Aorta (tissue), 5 donors: ENCODE measurements around the gene METTL16. TPM values are rescaled to one million over a fixed set of nuclear protein-coding genes. Genes with fewer than 3 reads are reported as not detected.

Experiments
- ATAC-seq: fragments of 200-7000 bp; cut with Tn5 transposase; one replicate; pipeline ENCODE4 v1.9.1; 2022; ENCODE audit warnings: moderate library complexity; ENCODE audit not compliant: low FRiP score
- DNase-seq, 2 donors: peaks; one replicate each; pipeline ENCODE4 v3.0.0-alpha.2; 2020
- H3K27ac ChIP-seq, 2 donors: one replicate each; pipeline ENCODE4 v1.5.1; 2013; ENCODE audit warnings: low read length in 2 of 2, mild to moderate bottlenecking in 2 of 2, moderate library complexity in 2 of 2, control low read depth in 1 of 2, inconsistent platforms in 1 of 2, low read depth in 1 of 2
- H3K27me3 ChIP-seq, 2 donors: one replicate each; pipeline ENCODE4 v1.6.1; 2013; ENCODE audit warnings: control low read depth in 1 of 2, low read length in 1 of 2, mild to moderate bottlenecking in 1 of 2, moderate library complexity in 1 of 2; ENCODE audit not compliant: insufficient read depth in 2 of 2, control insufficient read depth in 1 of 2
- H3K36me3 ChIP-seq, 2 donors: one replicate each; pipeline ENCODE4 v1.6.1; 2013; ENCODE audit warnings: control low read depth in 1 of 2, low read length in 1 of 2, mild to moderate bottlenecking in 1 of 2; ENCODE audit not compliant: insufficient read depth in 2 of 2, control insufficient read depth in 1 of 2
- H3K4me1 ChIP-seq, 2 donors: one replicate each; pipeline ENCODE4 v1.6.1; 2013; ENCODE audit warnings: low read length in 2 of 2, control low read depth in 1 of 2, mild to moderate bottlenecking in 1 of 2, moderate library complexity in 1 of 2; ENCODE audit not compliant: insufficient read depth in 2 of 2, control insufficient read depth in 1 of 2
- H3K4me3 ChIP-seq, 2 donors: one replicate each; pipeline ENCODE4 v1.5.1; 2013; ENCODE audit warnings: low read length in 2 of 2, control low read depth in 1 of 2, mild to moderate bottlenecking in 1 of 2
- H3K9me3 ChIP-seq: one replicate; pipeline ENCODE4 v1.6.1; 2013; ENCODE audit warnings: mild to moderate bottlenecking, low read length; ENCODE audit not compliant: control insufficient read depth
- WGBS, 2 donors: extraction: QIAGEN DNeasy Blood & Tissue Kit; methylation state at CpG; one replicate each; pipeline ENCODE4 v1.1.7; 2013; 5-methylcytosine and 5-hydroxymethylcytosine counted together
- intact Hi-C, 2 donors: fragments of 100-400 bp; cut with DNase I; formaldehyde crosslinking; loops; one replicate each; pipeline versions ENCODE4 v1.14.2 to v1.15.0; 2022
- polyA plus RNA-seq, 2 donors: library from polyadenylated mRNA; stranded (reverse); fragments of 200-250 nt; gene quantifications; one replicate each; pipeline ENCODE4 v1.2.3, GENCODE V29; 2013
- total RNA-seq, 2 donors: library from RNA; stranded (reverse); fragmentation: NEBNext Ultra II Directional; extraction: Animal tissue kit (Norgen Biotek cat#: 25700); gene quantifications; one replicate each; pipeline ENCODE4 v1.2.1, GENCODE V29; 2021
- donor health status: healthy with polysubstance abuse.
- donor health status: Bipolar disorder and iron deficiency.
- donor health status: DM: no; HTN: no; CAD: no.
- donor health status: DM: no; HTN: no; CAD: no.
- donor health status: DM: yes; HTN: yes; CAD: no.

Gene METTL16
- total and polyA plus RNA-seq, 4 donors, result 14.3 to 33.3 (median 21.9) TPM

DNA sequence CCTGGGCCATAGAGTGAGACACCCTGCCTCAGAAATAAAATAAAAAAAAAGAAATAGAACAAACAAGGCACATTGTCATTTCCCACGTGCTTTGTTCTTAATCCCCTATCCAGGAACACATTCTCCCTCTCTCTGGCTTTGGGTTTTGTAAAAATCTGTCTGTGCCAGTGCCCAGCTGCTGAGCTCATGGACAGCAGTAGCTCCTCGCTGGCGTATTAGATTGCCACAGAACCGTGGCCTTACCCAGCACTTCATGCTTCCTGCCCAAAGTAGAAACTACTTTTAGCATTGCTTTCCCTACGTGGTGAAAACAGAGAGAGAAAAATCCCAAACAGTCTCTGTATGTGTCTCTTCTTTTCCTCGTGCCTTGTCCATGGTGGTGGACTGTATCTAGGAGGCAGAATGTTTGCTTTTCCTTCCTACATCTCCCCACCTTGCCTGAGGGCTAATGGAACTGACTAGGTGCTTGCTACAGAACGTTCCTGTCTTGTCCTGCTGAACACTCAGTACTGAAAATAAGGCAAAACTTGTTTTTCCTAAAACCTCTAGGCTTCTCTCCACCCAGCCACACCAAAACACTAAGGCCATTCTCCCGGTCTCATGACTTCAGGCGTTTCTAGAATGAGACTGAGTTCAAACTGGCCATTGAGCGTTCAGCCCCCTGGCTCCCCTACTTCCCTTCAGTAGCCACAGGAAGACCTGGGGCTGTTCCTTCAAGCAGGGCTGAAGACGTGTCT lies 137.0 kb downstream of the METTL16 start:
- Histone ChIP-seq H3K4me1 (no peaks in the 10 kb centered on the region), H3K4me3 (no peak overlapping the region), H3K9me3 (no peaks in the 10 kb centered on the region), H3K27ac (no peak overlapping the region), H3K27me3 (no peaks in the 10 kb centered on the region), H3K36me3 (peaks cover 0 to 2% of the 10 kb centered on the region in 2 donors)
- no peak for DNase-seq
- 53 to 74% methylated on average over 11 of the region's 11 CpGs for WGBS, 2 donors
- no peak for ATAC-seq
- intact Hi-C loops, result no loop called here

DNA sequence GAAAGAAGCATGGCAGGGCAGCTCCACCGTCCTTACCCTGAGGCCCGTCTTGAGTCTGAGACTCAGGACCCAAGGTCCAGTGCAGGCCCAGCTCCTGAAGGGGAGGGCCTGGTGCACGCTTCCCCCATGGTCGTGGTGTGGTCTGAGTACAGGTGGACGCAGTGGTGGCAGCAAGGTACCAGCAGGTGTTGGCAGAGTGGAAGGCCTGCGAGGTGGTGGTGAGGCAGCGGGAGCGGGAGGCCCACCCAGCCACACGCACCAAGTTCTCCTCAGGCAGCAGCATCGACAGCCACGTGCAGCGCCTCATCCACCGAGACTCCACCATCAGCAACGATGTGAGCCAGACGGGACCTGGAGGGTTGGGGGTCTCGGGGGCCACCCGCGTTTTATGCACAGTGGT lies 138.5 kb downstream of the METTL16 start:
- intact Hi-C loops, result no loop called here
- Histone ChIP-seq H3K4me1 (no peaks in the 10 kb centered on the region), H3K27ac (no peak overlapping the region), H3K36me3 (peaks cover 0 to 2% of the 10 kb centered on the region in 2 donors), H3K27me3 (no peaks in the 10 kb centered on the region), H3K4me3 (no peak overlapping the region), H3K9me3 (no peaks in the 10 kb centered on the region)
- no peak for ATAC-seq
- peak in 1 of 2 donors; percentile 46 for DNase-seq
- 94% methylated on average over 17 to 18 of the region's 18 CpGs for WGBS, 2 donors

DNA sequence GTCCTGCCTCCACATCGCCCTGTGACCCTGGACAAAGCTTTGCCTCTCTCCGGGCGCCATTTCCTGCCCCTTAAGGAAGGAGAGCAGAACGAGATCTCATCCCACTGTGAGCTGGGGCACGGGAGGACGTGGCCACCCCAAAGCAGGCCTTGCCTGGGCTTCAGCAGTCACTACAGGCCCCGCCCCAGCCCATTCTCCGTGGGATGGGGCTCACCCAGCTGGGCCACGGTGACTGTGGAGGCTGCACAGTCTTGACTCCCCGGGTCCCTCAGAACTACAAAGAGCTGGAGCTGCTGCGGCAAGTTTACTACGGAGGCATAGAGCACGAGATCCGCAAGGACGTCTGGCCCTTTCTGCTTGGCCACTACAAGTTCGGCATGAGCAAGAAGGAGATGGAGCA lies 139.0 kb downstream of the METTL16 start:
- peaks cover 0 to 2% of the 10 kb centered on the region in 2 donors for H3K36me3 ChIP-seq
- no peak overlapping the region for H3K4me3 ChIP-seq
- 90 to 94% methylated on average over 16 of the region's 16 CpGs for WGBS, 2 donors
- H3K4me1 ChIP-seq, result no peaks in the 10 kb centered on the region
- no peaks in the 10 kb centered on the region for H3K9me3 ChIP-seq
- H3K27ac ChIP-seq, result no peak overlapping the region
- no peaks in the 10 kb centered on the region for H3K27me3 ChIP-seq
- DNase-seq (peak in 1 of 2 donors; percentile 44), ATAC-seq (no peak)
- intact Hi-C loops, result no loop called here

DNA sequence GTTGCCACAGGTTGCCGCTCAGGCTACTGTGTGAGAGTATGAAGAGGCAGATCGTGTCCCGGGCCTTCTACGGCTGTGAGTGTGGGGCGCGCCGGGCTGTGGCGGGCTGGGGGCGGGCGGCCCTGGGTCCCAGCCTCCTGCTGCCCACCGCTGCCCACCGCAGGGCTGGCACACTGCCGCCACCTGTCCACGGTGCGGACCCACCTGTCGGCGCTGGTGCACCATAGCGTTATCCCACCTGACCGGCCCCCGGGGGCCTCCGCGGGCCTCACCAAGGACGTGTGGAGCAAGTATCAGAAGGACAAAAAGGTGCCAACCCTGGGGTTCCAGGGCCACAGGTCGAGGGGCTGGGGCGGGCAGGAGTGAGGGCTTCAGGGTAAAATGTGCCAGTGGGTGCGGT lies 139.5 kb downstream of the METTL16 start:
- H3K4me1 ChIP-seq, result no peaks in the 10 kb centered on the region
- intact Hi-C loops, result no loop called here
- H3K9me3 ChIP-seq, result no peaks in the 10 kb centered on the region
- 94 to 95% methylated on average over 23 to 26 of the region's 26 CpGs for WGBS, 2 donors
- H3K36me3 ChIP-seq, result peaks cover 0 to 2% of the 10 kb centered on the region in 2 donors
- peak in 1 of 2 donors; percentile 46 for DNase-seq
- no peak overlapping the region for H3K27ac ChIP-seq
- no peak for ATAC-seq
- H3K4me3 ChIP-seq, result no peak overlapping the region
- H3K27me3 ChIP-seq, result no peaks in the 10 kb centered on the region

DNA sequence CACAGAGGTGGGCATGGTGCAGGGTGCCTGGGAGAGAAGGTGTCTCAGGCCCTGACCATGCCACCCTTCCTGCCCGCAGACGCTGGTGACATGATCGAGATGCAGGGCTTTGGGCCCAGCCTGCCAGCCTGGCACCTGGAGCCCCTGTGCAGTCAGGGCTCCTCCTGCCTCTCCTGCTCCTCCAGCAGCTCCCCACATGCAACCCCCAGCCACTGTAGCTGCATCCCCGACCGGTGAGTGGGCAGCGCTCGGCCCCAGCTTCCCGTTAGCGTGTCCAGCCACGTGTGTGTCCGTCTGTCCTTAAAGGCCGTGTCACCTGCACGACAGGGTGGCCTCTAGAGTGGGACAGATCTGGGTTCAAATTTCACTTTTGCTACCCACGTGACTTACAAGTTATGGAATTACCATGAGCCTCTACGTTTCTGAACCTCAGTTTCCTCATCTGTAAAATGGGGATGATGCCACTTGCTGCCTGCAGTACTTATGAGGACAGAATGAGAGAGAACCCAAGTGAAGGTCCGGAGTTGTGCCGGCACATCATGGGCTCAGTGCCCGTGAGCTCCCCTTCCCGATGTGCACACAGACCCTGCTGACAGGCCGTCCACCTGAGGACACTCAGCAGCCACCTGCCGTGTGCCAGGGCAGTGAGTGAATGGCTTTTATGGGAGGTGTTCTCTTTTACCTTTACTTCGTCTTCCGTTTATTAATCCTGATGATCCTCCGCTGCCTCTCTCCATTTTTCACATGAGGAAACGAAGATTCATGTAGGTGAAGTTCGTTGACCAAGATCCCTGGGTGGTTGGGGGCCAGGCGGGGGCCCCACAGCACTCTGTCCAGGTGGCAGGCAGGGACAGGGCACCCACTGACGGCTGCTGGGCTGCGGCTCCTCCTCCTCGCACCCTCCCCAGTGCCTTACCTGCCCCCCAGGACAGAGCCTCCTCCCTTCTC lies 140.2 kb downstream of the METTL16 start:
- Histone ChIP-seq H3K4me3 (no peak overlapping the region), H3K27ac (no peak overlapping the region), H3K4me1 (no peaks in the 10 kb centered on the region), H3K27me3 (no peaks in the 10 kb centered on the region), H3K9me3 (no peaks in the 10 kb centered on the region), H3K36me3 (peaks cover 0 to 2% of the 10 kb centered on the region in 2 donors)
- ATAC-seq, result no peak
- no peak for DNase-seq
- intact Hi-C loops, result no loop called here
- 93 to 94% methylated on average over 30 of the region's 30 CpGs for WGBS, 2 donors

DNA sequence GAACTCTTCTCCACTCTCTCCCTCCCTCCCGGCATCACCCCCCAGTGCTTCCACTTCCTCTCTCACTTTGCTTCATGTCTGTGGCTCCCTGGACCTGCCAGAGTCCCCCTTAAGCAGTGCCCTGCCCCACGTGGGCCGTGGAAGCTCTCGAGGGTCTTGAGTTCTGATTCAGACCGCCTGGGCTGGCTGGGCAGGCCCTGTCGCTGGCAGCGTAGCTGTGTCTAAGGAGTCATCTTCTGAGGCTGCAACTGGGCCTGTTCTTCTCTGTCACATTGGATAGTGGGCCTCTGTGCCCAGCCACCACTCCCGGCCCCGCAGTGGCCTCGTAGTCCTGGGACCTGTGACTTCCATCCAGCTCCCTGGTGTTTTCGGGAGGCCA lies 141.5 kb downstream of the METTL16 start:
- intact Hi-C loops, result no loop called here
- no peaks in the 10 kb centered on the region for H3K9me3 ChIP-seq
- no peak overlapping the region for H3K4me3 ChIP-seq
- no peak for ATAC-seq
- peaks cover 0 to 2% of the 10 kb centered on the region in 2 donors for H3K36me3 ChIP-seq
- H3K27me3 ChIP-seq, result no peaks in the 10 kb centered on the region
- WGBS, 2 donors, result 88% methylated on average over 11 of the region's 11 CpGs
- H3K4me1 ChIP-seq, result no peaks in the 10 kb centered on the region
- DNase-seq, result peak in 1 of 2 donors; percentile 45
- H3K27ac ChIP-seq, result no peak overlapping the region

DNA sequence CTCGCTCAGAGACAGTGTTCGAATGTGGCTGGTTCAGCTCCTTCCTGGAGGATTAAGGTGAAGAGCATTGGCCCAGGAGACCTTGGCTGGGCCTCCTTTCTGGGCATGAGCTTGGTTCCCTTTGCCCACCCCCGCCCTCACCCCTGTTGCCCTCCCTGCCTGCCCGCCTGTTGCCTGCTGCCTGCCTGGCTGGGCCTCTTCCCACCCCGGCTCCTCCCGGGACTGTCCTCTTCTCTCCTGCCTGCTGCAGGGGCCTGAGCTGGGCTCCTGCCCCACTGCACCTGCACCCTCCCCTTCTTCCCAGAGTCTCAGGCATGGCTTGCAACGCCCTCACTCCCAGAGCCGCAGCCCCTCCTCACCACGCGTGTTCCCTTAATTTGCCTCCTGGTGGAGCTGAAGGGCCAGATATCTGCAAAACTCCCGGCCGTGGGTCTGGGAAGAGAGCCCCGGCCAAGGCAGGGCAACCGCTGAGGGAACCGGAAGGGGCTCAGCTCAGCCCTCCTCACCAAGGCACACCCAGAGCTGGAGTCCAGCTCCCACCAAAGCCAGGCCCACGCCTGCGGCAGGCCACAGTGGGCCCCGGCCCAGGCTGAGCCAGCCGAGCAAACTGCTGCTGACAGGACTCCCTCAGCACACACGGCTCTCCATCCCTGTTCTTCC lies 142.0 kb downstream of the METTL16 start:
- Histone ChIP-seq H3K27ac (no peak overlapping the region), H3K4me1 (no peaks in the 10 kb centered on the region), H3K4me3 (no peak overlapping the region), H3K27me3 (no peaks in the 10 kb centered on the region), H3K36me3 (peaks cover 0 to 2% of the 10 kb centered on the region in 2 donors), H3K9me3 (no peaks in the 10 kb centered on the region)
- WGBS, 2 donors, result 71% methylated on average over 20 of the region's 20 CpGs
- peak; percentile 9 for ATAC-seq
- peak in 1 of 2 donors; percentile 44 for DNase-seq
- intact Hi-C loops, result no loop called here

DNA sequence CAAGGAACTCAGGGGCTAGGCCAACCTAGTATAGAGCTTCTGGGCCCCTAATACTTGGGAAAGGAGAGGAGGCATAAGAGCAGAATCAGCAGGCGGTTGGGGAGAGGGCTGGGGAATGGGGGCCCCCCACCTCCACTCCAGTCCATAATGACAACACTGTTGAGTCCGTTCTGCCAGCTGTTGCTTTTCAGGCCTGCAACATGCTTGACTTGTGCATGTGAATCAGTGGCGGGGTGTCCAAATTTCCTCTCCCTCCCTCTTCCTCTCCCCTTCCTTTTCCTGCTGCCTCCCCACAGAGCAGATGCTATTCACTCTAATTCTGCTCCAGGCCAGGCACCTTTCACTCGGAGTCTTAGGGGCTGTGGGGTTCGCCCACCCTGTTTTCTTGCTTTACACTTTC lies 142.6 kb downstream of the METTL16 start:
- Histone ChIP-seq H3K36me3 (peaks cover 0 to 4% of the 10 kb centered on the region in 2 donors), H3K27me3 (no peaks in the 10 kb centered on the region), H3K4me1 (no peaks in the 10 kb centered on the region), H3K4me3 (no peak overlapping the region), H3K27ac (no peak overlapping the region), H3K9me3 (no peaks in the 10 kb centered on the region)
- no peak for DNase-seq
- WGBS, 2 donors, result 82 to 90% methylated on average over 5 of the region's 5 CpGs
- no peak for ATAC-seq
- intact Hi-C loops, result no loop called here
